Skin epidermis (tissue), 12 donors: ENCODE measurements around the gene TBC1D32.
"Not testable (repeated sequence)": the region's sequence is repeated elsewhere in the genome, so short reads cannot be mapped to it uniquely, and the experiment has no call there.

Experiments
- H3K27ac ChIP-seq, 21 experiments: fragments of 200-600 bp; sonication (generic) in 11 of 21; one replicate each; pipeline ENCODE4 v1.5.0; 2020; ENCODE audit warnings: mild to moderate bottlenecking in 3 of 21, inconsistent platforms in 2 of 21, moderate library complexity in 2 of 21
- H3K4me3 ChIP-seq, 7 experiments: fragments of 200-600 bp; sonication (generic) in 2 of 7; one replicate each; pipeline ENCODE4 v1.5.0; 2020; ENCODE audit warnings: inconsistent platforms in 2 of 7, mild to moderate bottlenecking in 2 of 7, moderate library complexity in 1 of 7

Gene TBC1D32

GRCh38 chr6:121161886-121162285 lies 172.4 kb downstream of the TBC1D32 start:
- H3K4me3 ChIP-seq, result no peak overlapping the region
- no peak overlapping the region for H3K27ac ChIP-seq

- Histone ChIP-seq H3K4me3 (no peak overlapping the region), H3K27ac (no peak overlapping the region)
Observed at GRCh38 chr6:121160276-121160675, 174.0 kb downstream of the TBC1D32 start.

DNA sequence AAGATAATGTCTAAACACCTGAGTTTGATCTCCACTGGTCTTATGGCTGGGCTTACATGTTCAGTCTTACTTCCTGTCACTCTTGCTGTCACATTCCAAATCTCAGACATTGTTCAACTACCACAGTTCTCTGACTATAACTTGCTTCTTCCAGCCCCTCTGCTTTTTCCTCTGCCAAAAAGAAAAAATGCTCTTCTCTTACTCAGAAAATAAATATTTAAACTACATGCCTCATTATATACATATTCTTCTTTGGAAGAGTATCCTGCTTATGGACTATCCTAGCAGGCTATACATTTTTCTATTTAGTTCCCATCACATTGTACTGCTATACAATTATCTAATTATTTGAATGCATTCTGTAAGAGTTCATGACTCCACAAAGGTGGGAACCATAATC lies 175.4 kb downstream of the TBC1D32 start:
- Histone ChIP-seq H3K4me3 (no peak overlapping the region), H3K27ac (no peak overlapping the region)

GRCh38 chr6:121158438-121158837 lies 175.8 kb downstream of the TBC1D32 start:
- no peak overlapping the region for H3K27ac ChIP-seq
- no peak overlapping the region for H3K4me3 ChIP-seq

DNA sequence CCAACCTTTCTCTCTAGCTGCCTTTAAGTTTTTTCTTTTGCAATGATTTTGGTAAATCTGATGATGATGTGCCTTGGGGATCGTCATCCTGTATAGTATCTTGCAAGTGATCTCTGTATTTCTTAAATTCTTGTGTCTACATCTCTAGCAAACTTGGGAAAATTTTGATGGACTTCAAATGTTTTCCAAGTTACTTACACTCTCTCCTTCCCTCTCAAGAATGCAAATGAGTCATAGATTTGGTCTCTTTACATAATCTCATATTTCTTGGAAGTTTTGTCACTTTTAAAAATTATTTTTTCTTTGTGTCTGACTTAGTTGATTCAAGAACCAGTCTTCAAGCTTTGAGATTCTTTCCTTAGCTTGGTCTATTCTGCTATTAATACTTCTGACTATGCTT lies 176.4 kb downstream of the TBC1D32 start:
- Histone ChIP-seq H3K27ac (no peak overlapping the region), H3K4me3 (no peak overlapping the region)

GRCh38 chr6:121143476-121143875 lies 190.8 kb downstream of the TBC1D32 start:
- Histone ChIP-seq H3K4me3 (no peak overlapping the region), H3K27ac (no peak overlapping the region)

GRCh38 chr6:121142093-121142492 lies 192.2 kb downstream of the TBC1D32 start:
- H3K27ac ChIP-seq, result no peak overlapping the region

GRCh38 chr6:121135425-121135824 lies 198.9 kb downstream of the TBC1D32 start:
- Histone ChIP-seq H3K4me3 (no peak overlapping the region), H3K27ac (no peak overlapping the region)

More at GRCh38 chr6:121142093-121142492, 192.2 kb downstream of the TBC1D32 start:
- no peak overlapping the region for H3K4me3 ChIP-seq

GRCh38 chr6:121134922-121135321 lies 199.4 kb downstream of the TBC1D32 start:
- no peak overlapping the region for H3K4me3 ChIP-seq
- no peak overlapping the region for H3K27ac ChIP-seq

- Histone ChIP-seq H3K4me3 (no peak overlapping the region), H3K27ac (no peak overlapping the region)
Observed at GRCh38 chr6:121124600-121124999, 209.7 kb downstream of the TBC1D32 start.

GRCh38 chr6:121112356-121112755 lies 221.9 kb downstream of the TBC1D32 start:
- no peak overlapping the region for H3K27ac ChIP-seq
- H3K4me3 ChIP-seq, result no peak overlapping the region

- no peak overlapping the region for H3K27ac ChIP-seq
- no peak overlapping the region for H3K4me3 ChIP-seq
Observed at GRCh38 chr6:121110733-121111132, 223.5 kb downstream of the TBC1D32 start.

DNA sequence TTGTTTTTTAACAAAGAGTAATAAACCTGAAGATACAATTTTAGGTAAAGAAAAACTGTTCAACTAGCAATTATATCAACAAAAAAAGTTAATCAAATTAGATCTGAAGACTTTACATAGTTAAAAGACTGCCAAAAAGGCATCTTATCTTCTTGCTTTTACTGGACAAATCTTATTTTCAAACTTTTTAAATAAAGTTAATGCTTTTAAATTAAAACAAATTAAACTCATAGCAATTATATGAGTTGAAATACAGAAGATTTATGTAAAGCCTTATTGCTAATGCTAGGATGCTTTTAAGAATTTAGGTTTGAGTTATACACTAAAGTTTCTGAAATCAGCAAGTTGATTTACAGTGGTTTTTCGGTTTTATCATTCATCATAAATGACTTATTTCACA lies 227.3 kb downstream of the TBC1D32 start:
- no peak overlapping the region for H3K4me3 ChIP-seq
- H3K27ac ChIP-seq, result no peak overlapping the region

DNA sequence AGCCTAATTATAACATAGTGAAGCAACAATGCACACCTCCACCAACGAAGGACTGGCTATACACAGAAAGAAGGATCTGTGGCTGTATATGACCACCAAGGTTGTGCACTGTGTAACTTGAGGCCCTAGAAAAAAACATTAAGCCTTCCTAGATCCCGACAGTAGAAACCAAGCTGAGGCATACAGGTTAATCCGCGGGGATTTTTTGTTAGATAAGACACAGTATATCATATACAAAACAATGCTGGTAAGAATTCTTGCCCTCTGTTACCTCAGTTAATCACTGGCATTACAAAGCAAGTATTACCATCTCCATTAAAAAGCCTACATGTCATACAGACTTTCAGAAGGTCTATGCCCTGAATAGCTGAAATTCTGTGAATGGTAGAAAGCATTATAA lies 228.8 kb downstream of the TBC1D32 start:
- Histone ChIP-seq H3K4me3 (no peak overlapping the region), H3K27ac (no peak overlapping the region)

DNA sequence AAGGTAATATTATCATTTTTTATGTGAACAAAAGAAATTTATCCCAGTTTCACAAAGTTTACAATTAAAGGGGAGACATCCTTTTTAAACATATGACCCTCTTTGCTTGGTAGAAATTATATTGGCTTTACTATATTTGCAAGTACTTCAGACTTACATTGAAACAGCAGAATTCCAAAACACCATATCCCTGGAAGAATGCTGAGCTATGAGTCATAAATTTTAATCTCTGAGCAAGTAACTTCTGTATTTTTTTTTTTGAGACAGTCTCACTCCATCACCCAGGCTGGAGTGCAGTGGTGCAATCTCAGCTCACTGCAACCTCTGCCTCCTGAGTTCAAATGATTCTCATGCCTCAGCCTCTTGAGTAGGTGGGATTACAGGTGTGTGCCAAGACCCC lies 240.4 kb downstream of the TBC1D32 start:
- Histone ChIP-seq H3K27ac (no peak overlapping the region), H3K4me3 (no peak overlapping the region)

DNA sequence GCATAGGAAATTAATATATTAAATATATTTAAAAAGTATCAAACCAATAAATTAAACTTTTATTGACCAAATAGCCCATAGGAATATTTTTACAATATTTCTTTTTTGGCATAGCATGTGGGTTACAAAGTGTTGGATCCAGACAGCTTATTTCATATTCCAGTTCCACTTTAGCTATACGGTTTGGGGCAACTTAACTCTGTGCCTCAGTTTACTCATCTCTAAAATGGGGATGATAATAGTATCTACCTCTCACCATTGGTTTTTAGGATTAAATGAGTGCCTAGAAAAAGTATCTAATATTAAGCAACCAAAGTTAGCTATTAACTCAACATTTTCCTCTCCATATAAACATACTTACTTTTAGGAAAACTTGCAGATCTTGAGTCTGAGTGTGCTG lies 243.8 kb downstream of the TBC1D32 start:
- Histone ChIP-seq H3K27ac (no peak overlapping the region), H3K4me3 (no peak overlapping the region)

GRCh38 chr6:121086876-121087275 lies 247.4 kb downstream of the TBC1D32 start:
- H3K27ac ChIP-seq, result no peak overlapping the region

GRCh38 chr6:121076119-121076518 lies 258.2 kb downstream of the TBC1D32 start:
- Histone ChIP-seq H3K27ac (no peak overlapping the region), H3K4me3 (no peak overlapping the region)

More at GRCh38 chr6:121086876-121087275, 247.4 kb downstream of the TBC1D32 start:
- no peak overlapping the region for H3K4me3 ChIP-seq

- not testable (repeated sequence) for H3K27ac ChIP-seq, H3K4me3 ChIP-seq
Observed at GRCh38 chr6:121068749-121069148, 265.5 kb downstream of the TBC1D32 start.

DNA sequence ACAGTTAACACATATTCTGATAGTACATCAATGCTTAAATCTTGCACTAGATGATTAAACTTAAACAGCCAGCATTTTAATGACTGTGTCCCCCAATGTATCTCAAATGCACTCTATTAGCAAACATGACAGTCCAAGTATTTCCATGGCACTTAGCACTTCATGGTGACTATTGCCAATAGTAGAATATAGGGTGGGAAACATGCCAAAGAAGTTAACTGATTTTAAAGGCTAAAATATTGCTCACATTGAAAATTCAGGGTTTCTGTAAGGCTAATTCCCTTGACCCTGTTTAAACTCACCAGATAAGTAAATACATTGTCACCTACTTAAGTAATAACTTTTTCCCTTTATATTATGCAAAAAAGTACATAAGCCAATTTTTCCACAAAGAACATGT lies 266.9 kb downstream of the TBC1D32 start:
- Histone ChIP-seq H3K27ac (no peak overlapping the region), H3K4me3 (no peak overlapping the region)

DNA sequence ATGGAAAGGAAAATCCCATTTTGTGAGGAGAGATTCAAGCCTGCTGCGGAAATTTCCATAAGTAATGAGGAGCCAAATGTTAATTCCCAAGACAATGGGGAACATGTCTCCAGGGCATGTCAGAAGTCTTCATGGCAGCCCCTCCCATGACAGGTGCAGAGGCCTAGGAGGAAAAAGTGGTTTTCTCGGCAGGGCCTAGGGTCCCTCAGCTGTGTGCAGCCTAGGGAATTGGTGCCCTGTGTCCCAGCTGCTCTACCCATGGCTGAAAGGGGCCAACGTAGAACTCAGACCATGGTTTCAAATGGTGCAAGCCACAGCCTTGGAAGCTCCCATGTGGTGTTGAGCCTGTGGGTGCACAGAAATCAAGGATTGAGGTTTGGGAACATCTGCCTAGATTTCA lies 269.9 kb downstream of the TBC1D32 start:
- Histone ChIP-seq H3K27ac (no peak overlapping the region), H3K4me3 (no peak overlapping the region)

- H3K4me3 ChIP-seq, result no peak overlapping the region
Observed at GRCh38 chr6:121055572-121056163, 278.6 kb downstream of the TBC1D32 start.

More at GRCh38 chr6:121055572-121056163, 278.6 kb downstream of the TBC1D32 start:
- no peak overlapping the region for H3K27ac ChIP-seq
